Measurements from ENCODE around the gene PRSS21.

GRCh38 chr16:2785101-2785991, 31.7 kb upstream of the PRSS21 start:
- TF ChIP-seq RFX5 (IDR thresholded peaks at IDR 0.05; ENCODE audit: low read length) (no peak), CTCF (IDR thresholded peaks at IDR 0.05) (no peak), MXI1 (IDR thresholded peaks at IDR 0.05; ENCODE audit: low read depth, low read length) (no peak), RAD21 (IDR thresholded peaks at IDR 0.05; ENCODE audit: low read length) (no peak), POLR2AphosphoS5 (IDR thresholded peaks at IDR 0.05; ENCODE audit: low read depth, low read length) (no peak), SIN3A (IDR thresholded peaks at IDR 0.05; ENCODE audit: borderline replicate concordance, low read depth, low read length) (no peak), YY1 (IDR thresholded peaks at IDR 0.05; ENCODE audit: low read depth) (no peak), MAX (IDR thresholded peaks at IDR 0.05; ENCODE audit: low read depth) (no peak), EZH2phosphoT487 (IDR thresholded peaks at IDR 0.05; ENCODE audit: borderline replicate concordance, low read depth) (no peak)
